CD4-positive, alpha-beta T cell (primary cell): ENCODE data around the gene SDF2L1. TPM values are rescaled to one million over a fixed set of nuclear protein-coding genes. Genes with fewer than 3 reads are reported as not detected.

ENCODE experiments used
- ATAC-seq: fragments of 200-7000 bp; cut with Tn5 transposase; one replicate; pipeline ENCODE4 v1.10.0; 2022; ENCODE audit warnings: mild to moderate bottlenecking; ENCODE audit not compliant: poor library complexity
- CTCF ChIA-PET: fragments of 350-600 bp; sonication (Branson Sonifier 250); formaldehyde crosslinking; loops from one replicate; lab custom pipeline; 2021; ENCODE audit warnings: antibody characterized with exemption, inconsistent platforms; lab: Charles Lee
- POLR2A ChIA-PET: fragments of 350-600 bp; sonication (Branson Sonifier 250); formaldehyde crosslinking; loops from one replicate; lab custom pipeline; 2021; ENCODE audit warnings: antibody characterized with exemption, inconsistent platforms; lab: Charles Lee
- DNase-seq, 14 experiments: peaks; one replicate each; pipeline ENCODE4 v3.0.0-alpha.2; 2013 to 2020; ENCODE audit warnings: mixed read lengths in 2 of 14
- H3K27ac ChIP-seq, 2 donors: one replicate each; pipeline versions ENCODE4 v1.5.1 to v1.7.0; 2013; ENCODE audit warnings: low read length in 2 of 2, low read depth in 1 of 2, mild to moderate bottlenecking in 1 of 2
- H3K27me3 ChIP-seq, 2 experiments: 1 replicate in 1 of 2; 2 replicates in 1 of 2; pipeline versions ENCODE4 v1.6.1 to v1.7.0; 2013; ENCODE audit warnings: low read length in 2 of 2, control low read depth in 1 of 2, mild to moderate bottlenecking in 1 of 2, moderate library complexity in 1 of 2; ENCODE audit not compliant: insufficient read depth in 2 of 2, control insufficient read depth in 1 of 2
- H3K36me3 ChIP-seq: one replicate; pipeline ENCODE4 v1.6.1; 2013; ENCODE audit warnings: low read length, control low read depth; ENCODE audit not compliant: insufficient read depth
- H3K4me1 ChIP-seq: one replicate; pipeline ENCODE4 v1.6.1; 2013; ENCODE audit warnings: low read length, control low read depth; ENCODE audit not compliant: insufficient read depth
- H3K4me3 ChIP-seq: one replicate; pipeline ENCODE4 v1.5.1; 2013; ENCODE audit warnings: mild to moderate bottlenecking, low read length, moderate library complexity
- H3K9me3 ChIP-seq, 2 experiments: 1 replicate in 1 of 2; 2 replicates in 1 of 2; pipeline versions ENCODE4 v1.6.1 to v1.7.0; 2013; ENCODE audit warnings: low read length in 2 of 2, mild to moderate bottlenecking in 2 of 2, control low read depth in 1 of 2, moderate library complexity in 1 of 2; ENCODE audit not compliant: control insufficient read depth in 1 of 2, insufficient read depth in 1 of 2
- H3K27ac Mint-ChIP-seq: one replicate; pipeline ENCODE4 v1.8.0; 2020; ENCODE audit warnings: mixed read lengths
- H3K27me3 Mint-ChIP-seq: one replicate; pipeline ENCODE4 v1.8.0; 2021; ENCODE audit warnings: mixed read lengths
- H3K36me3 Mint-ChIP-seq: one replicate; pipeline ENCODE4 v1.8.0; 2021; ENCODE audit warnings: low read depth, mixed read lengths
- H3K4me1 Mint-ChIP-seq: one replicate; pipeline ENCODE4 v1.8.0; 2021; ENCODE audit warnings: low read depth, mixed read lengths
- H3K4me3 Mint-ChIP-seq: one replicate; pipeline ENCODE4 v1.8.0; 2020; ENCODE audit warnings: mild to moderate bottlenecking, mixed read lengths
- H3K9me3 Mint-ChIP-seq: one replicate; pipeline ENCODE4 v1.8.0; 2020; ENCODE audit warnings: mixed read lengths
- CTCF ChIP-seq: fragments of 200-600 bp; IDR thresholded peaks from one replicate; pipeline ENCODE4 v1.8.0; 2022; ENCODE audit warnings: antibody characterized with exemption, mild to moderate bottlenecking
- intact Hi-C, 2 experiments: fragments of 100-400 bp; cut with DNase I in 1 of 2; cut with micrococcal nuclease in 1 of 2; formaldehyde crosslinking; loops; one replicate each; pipeline versions ENCODE4 v1.15.1 to v1.9.0; 2023 to 2025; cut with DNase I, micrococcal nuclease
- total RNA-seq, 174 experiments: library from RNA in 2 of 174; stranded (reverse) in 2 of 174; gene quantifications; one replicate each; pipeline ENCODE4 v1.2.3 and lab custom pipeline; 2021 to 2026

Gene SDF2L1
- total RNA-seq, 2 experiments from 2014 or later = 20.0 to 21.2 TPM

- H3K9me3 Mint-ChIP-seq = no peaks in the 10 kb centered on the region
- TF ChIP-seq CTCF = no peak
- Histone ChIP-seq H3K36me3 (peaks cover 75% of the 10 kb centered on the region), H3K9me3 (no peaks in the 10 kb centered on the region), H3K4me3 (no peak overlapping the region), H3K27ac (no peak overlapping the region), H3K4me1 (no peaks in the 10 kb centered on the region), H3K27me3 (no peaks in the 10 kb centered on the region)
- no peak for ATAC-seq
- H3K27ac Mint-ChIP-seq = no peak overlapping the region
- H3K4me3 Mint-ChIP-seq = no peak overlapping the region
- intact Hi-C loops = no loop called here
- ChIA-PET POLR2A (no interaction called here), CTCF (no interaction called here)
- no peaks in the 10 kb centered on the region for H3K27me3 Mint-ChIP-seq
- peaks cover 56% of the 10 kb centered on the region for H3K36me3 Mint-ChIP-seq
- H3K4me1 Mint-ChIP-seq = no peaks in the 10 kb centered on the region
- no peak for DNase-seq
These were observed 41.3 kb downstream of the SDF2L1 start for GRCh38 chr22:21683401-21683811.

GRCh38 chr22:21684492-21685163, 42.5 kb downstream of the SDF2L1 start:
- peaks cover 65% of the 10 kb centered on the region for H3K36me3 Mint-ChIP-seq
- H3K4me3 Mint-ChIP-seq = no peak overlapping the region
- CTCF ChIA-PET = no interaction called here
- H3K4me3 ChIP-seq = no peak overlapping the region
- DNase-seq (no peak), ATAC-seq (no peak)
- intact Hi-C loops = no loop called here
- no peaks in the 10 kb centered on the region for H3K27me3 Mint-ChIP-seq
- peaks cover 87% of the 10 kb centered on the region for H3K36me3 ChIP-seq
- no peaks in the 10 kb centered on the region for H3K9me3 Mint-ChIP-seq
- H3K4me1 Mint-ChIP-seq = no peaks in the 10 kb centered on the region
- no peak overlapping the region for H3K27ac Mint-ChIP-seq
- H3K27me3 ChIP-seq = no peaks in the 10 kb centered on the region
- no peaks in the 10 kb centered on the region for H3K9me3 ChIP-seq
- TF ChIP-seq CTCF = no peak
- H3K4me1 ChIP-seq = no peaks in the 10 kb centered on the region
- POLR2A ChIA-PET = no interaction called here
- H3K27ac ChIP-seq = no peak overlapping the region

DNA sequence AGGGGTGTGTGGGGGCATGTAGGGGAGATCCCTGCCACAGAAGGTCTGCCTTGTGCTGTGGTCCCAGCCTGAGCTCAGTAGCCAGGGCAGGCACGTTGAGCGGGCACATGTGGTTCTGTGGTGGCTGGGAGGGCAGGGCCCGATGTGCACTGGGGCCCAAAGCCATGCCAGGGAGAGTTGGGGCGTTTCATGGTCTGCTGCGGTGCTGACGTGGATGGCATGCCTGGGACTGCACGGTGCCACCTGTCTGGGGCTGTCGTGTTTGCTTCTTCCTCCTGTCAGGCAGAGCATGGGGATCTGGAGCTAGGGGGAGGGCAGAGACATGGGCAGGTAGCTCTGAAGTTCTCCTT, 43.0 kb downstream of the SDF2L1 start:
- H3K4me3 ChIP-seq = no peak overlapping the region
- ATAC-seq = no peak
- H3K9me3 ChIP-seq = no peaks in the 10 kb centered on the region
- ChIA-PET POLR2A (no interaction called here), CTCF (no interaction called here)
- intact Hi-C loops = no loop called here
- no peak for DNase-seq
- H3K4me1 ChIP-seq = no peaks in the 10 kb centered on the region
- Mint-ChIP-seq H3K4me3 (no peak overlapping the region), H3K36me3 (peaks cover 67% of the 10 kb centered on the region), H3K27ac (no peak overlapping the region), H3K27me3 (no peaks in the 10 kb centered on the region), H3K4me1 (no peaks in the 10 kb centered on the region), H3K9me3 (no peaks in the 10 kb centered on the region)
- peaks cover 90% of the 10 kb centered on the region for H3K36me3 ChIP-seq
- H3K27me3 ChIP-seq = no peaks in the 10 kb centered on the region
- H3K27ac ChIP-seq = no peak overlapping the region
- TF ChIP-seq CTCF = no peak
